ENCODE measurements around the gene TYR. TPM values are rescaled to one million over a fixed set of nuclear protein-coding genes. Genes with fewer than 3 reads are reported as not detected.
"Not testable (repeated sequence)": the region's sequence is repeated elsewhere in the genome, so short reads cannot be mapped to it uniquely, and the experiment has no call there.

Gene TYR
- total RNA-seq, 2 experiments from 2014 or later: not detected

GRCh38 chr11:89201138-89201537 lies 23.5 kb downstream of the TYR start:
- ATAC-seq: no peak
- CTCF ChIA-PET: no interaction called here

GRCh38 chr11:89203814-89204213 lies 26.1 kb downstream of the TYR start:
- no peak overlapping the region for H3K27ac Mint-ChIP-seq
- H3K4me1 Mint-ChIP-seq (ENCODE audit: low read depth): no peaks in the 10 kb centered on the region
- ChIA-PET POLR2A (no interaction called here), CTCF (no interaction called here)
- DNase-seq (no peak), ATAC-seq (no peak)
- H3K9me3 Mint-ChIP-seq (ENCODE audit: insufficient read depth): no peaks in the 10 kb centered on the region
- H3K4me3 Mint-ChIP-seq: no peak overlapping the region
- no peaks in the 10 kb centered on the region for H3K36me3 Mint-ChIP-seq (ENCODE audit: low read depth)
- no peaks in the 10 kb centered on the region for H3K27me3 Mint-ChIP-seq (ENCODE audit: low read depth)

More at GRCh38 chr11:89201138-89201537, 23.5 kb downstream of the TYR start:
- no peak overlapping the region for H3K27ac Mint-ChIP-seq
- no peaks in the 10 kb centered on the region for H3K36me3 Mint-ChIP-seq (ENCODE audit: low read depth)
- POLR2A ChIA-PET: no interaction called here
- no peak for DNase-seq
- H3K9me3 Mint-ChIP-seq (ENCODE audit: insufficient read depth): no peaks in the 10 kb centered on the region
- H3K27me3 Mint-ChIP-seq (ENCODE audit: low read depth): no peaks in the 10 kb centered on the region
- H3K4me1 Mint-ChIP-seq (ENCODE audit: low read depth): no peaks in the 10 kb centered on the region
- H3K4me3 Mint-ChIP-seq: no peak overlapping the region

- ATAC-seq (no peak), DNase-seq (no peak)
- no peak overlapping the region for H3K4me3 Mint-ChIP-seq
- H3K27me3 Mint-ChIP-seq (ENCODE audit: low read depth): no peaks in the 10 kb centered on the region
- H3K9me3 Mint-ChIP-seq (ENCODE audit: insufficient read depth): no peaks in the 10 kb centered on the region
- no peak overlapping the region for H3K27ac Mint-ChIP-seq
- no peaks in the 10 kb centered on the region for H3K4me1 Mint-ChIP-seq (ENCODE audit: low read depth)
- no peaks in the 10 kb centered on the region for H3K36me3 Mint-ChIP-seq (ENCODE audit: low read depth)
- POLR2A ChIA-PET: no interaction called here
- CTCF ChIA-PET: no interaction called here
Observed at GRCh38 chr11:89205378-89205777, 27.7 kb downstream of the TYR start.

- Mint-ChIP-seq H3K9me3 (ENCODE audit: insufficient read depth) (no peaks in the 10 kb centered on the region), H3K27me3 (ENCODE audit: low read depth) (no peaks in the 10 kb centered on the region), H3K4me1 (ENCODE audit: low read depth) (no peaks in the 10 kb centered on the region), H3K36me3 (ENCODE audit: low read depth) (no peaks in the 10 kb centered on the region), H3K4me3 (no peak overlapping the region), H3K27ac (no peak overlapping the region)
- no peak for ATAC-seq
- ChIA-PET POLR2A (no interaction called here), CTCF (no interaction called here)
- DNase-seq: no peak
Observed at GRCh38 chr11:89220684-89221339, 43.1 kb downstream of the TYR start.

- Mint-ChIP-seq H3K4me1 (ENCODE audit: low read depth) (no peaks in the 10 kb centered on the region), H3K27ac (no peak overlapping the region), H3K9me3 (ENCODE audit: insufficient read depth) (no peaks in the 10 kb centered on the region), H3K36me3 (ENCODE audit: low read depth) (no peaks in the 10 kb centered on the region), H3K27me3 (ENCODE audit: low read depth) (no peaks in the 10 kb centered on the region), H3K4me3 (no peak overlapping the region)
- ChIA-PET CTCF (no interaction called here), POLR2A (no interaction called here)
- no peak for DNase-seq
- ATAC-seq: no peak
Observed at GRCh38 chr11:89235083-89235482, 57.4 kb downstream of the TYR start.

- DNase-seq: no peak
- POLR2A ChIA-PET: no interaction called here
- Mint-ChIP-seq H3K9me3 (ENCODE audit: insufficient read depth) (no peaks in the 10 kb centered on the region), H3K27me3 (ENCODE audit: low read depth) (no peaks in the 10 kb centered on the region), H3K4me3 (no peak overlapping the region), H3K27ac (no peak overlapping the region), H3K4me1 (ENCODE audit: low read depth) (no peaks in the 10 kb centered on the region), H3K36me3 (ENCODE audit: low read depth) (no peaks in the 10 kb centered on the region)
- no peak for ATAC-seq
- CTCF ChIA-PET: no interaction called here
Observed at GRCh38 chr11:89235976-89236375, 58.3 kb downstream of the TYR start.

GRCh38 chr11:89247007-89247406 lies 69.3 kb downstream of the TYR start:
- H3K9me3 Mint-ChIP-seq (ENCODE audit: insufficient read depth); POLR2A ChIA-PET; H3K27me3 Mint-ChIP-seq (ENCODE audit: low read depth); H3K27ac Mint-ChIP-seq; CTCF ChIA-PET; DNase-seq; ATAC-seq; H3K4me3 Mint-ChIP-seq; H3K4me1 Mint-ChIP-seq (ENCODE audit: low read depth); H3K36me3 Mint-ChIP-seq (ENCODE audit: low read depth): not testable (repeated sequence)

GRCh38 chr11:89249196-89249595 lies 71.5 kb downstream of the TYR start:
- no peaks in the 10 kb centered on the region for H3K36me3 Mint-ChIP-seq (ENCODE audit: low read depth)
- ATAC-seq (no peak), DNase-seq (no peak)
- POLR2A ChIA-PET: no interaction called here
- no peaks in the 10 kb centered on the region for H3K4me1 Mint-ChIP-seq (ENCODE audit: low read depth)
- H3K4me3 Mint-ChIP-seq: no peak overlapping the region
- H3K9me3 Mint-ChIP-seq (ENCODE audit: insufficient read depth): no peaks in the 10 kb centered on the region
- no peaks in the 10 kb centered on the region for H3K27me3 Mint-ChIP-seq (ENCODE audit: low read depth)
- H3K27ac Mint-ChIP-seq: no peak overlapping the region
- CTCF ChIA-PET: no interaction called here

GRCh38 chr11:89261483-89261882 lies 83.8 kb downstream of the TYR start:
- H3K9me3 Mint-ChIP-seq (ENCODE audit: insufficient read depth); H3K27ac Mint-ChIP-seq; H3K4me1 Mint-ChIP-seq (ENCODE audit: low read depth); H3K36me3 Mint-ChIP-seq (ENCODE audit: low read depth); CTCF ChIA-PET; POLR2A ChIA-PET; ATAC-seq; DNase-seq; H3K4me3 Mint-ChIP-seq; H3K27me3 Mint-ChIP-seq (ENCODE audit: low read depth): not testable (repeated sequence)

GRCh38 chr11:89267660-89268302 lies 90.1 kb downstream of the TYR start:
- CTCF ChIA-PET: no interaction called here
- POLR2A ChIA-PET: no interaction called here
- Mint-ChIP-seq H3K9me3 (ENCODE audit: insufficient read depth) (no peaks in the 10 kb centered on the region), H3K27me3 (ENCODE audit: low read depth) (no peaks in the 10 kb centered on the region), H3K4me3 (no peak overlapping the region), H3K4me1 (ENCODE audit: low read depth) (no peaks in the 10 kb centered on the region), H3K27ac (no peak overlapping the region), H3K36me3 (ENCODE audit: low read depth) (no peaks in the 10 kb centered on the region)
- DNase-seq (no peak), ATAC-seq (no peak)

- CTCF ChIA-PET; H3K9me3 Mint-ChIP-seq (ENCODE audit: insufficient read depth); H3K36me3 Mint-ChIP-seq (ENCODE audit: low read depth); H3K4me3 Mint-ChIP-seq; POLR2A ChIA-PET; H3K27me3 Mint-ChIP-seq (ENCODE audit: low read depth); ATAC-seq; H3K27ac Mint-ChIP-seq; DNase-seq; H3K4me1 Mint-ChIP-seq (ENCODE audit: low read depth): not testable (repeated sequence)
Observed at GRCh38 chr11:89272540-89273088, 94.9 kb downstream of the TYR start.

- DNase-seq; H3K4me1 Mint-ChIP-seq (ENCODE audit: low read depth); CTCF ChIA-PET; H3K27me3 Mint-ChIP-seq (ENCODE audit: low read depth); H3K27ac Mint-ChIP-seq; ATAC-seq; H3K9me3 Mint-ChIP-seq (ENCODE audit: insufficient read depth); H3K4me3 Mint-ChIP-seq; H3K36me3 Mint-ChIP-seq (ENCODE audit: low read depth); POLR2A ChIA-PET: not testable (repeated sequence)
Observed at GRCh38 chr11:89273220-89273619, 95.5 kb downstream of the TYR start.

- ATAC-seq (no peak), DNase-seq (no peak)
- H3K9me3 Mint-ChIP-seq (ENCODE audit: insufficient read depth): no peaks in the 10 kb centered on the region
- H3K4me3 Mint-ChIP-seq: no peak overlapping the region
- no peak overlapping the region for H3K27ac Mint-ChIP-seq
- CTCF ChIA-PET: no interaction called here
- no peaks in the 10 kb centered on the region for H3K27me3 Mint-ChIP-seq (ENCODE audit: low read depth)
- no peaks in the 10 kb centered on the region for H3K36me3 Mint-ChIP-seq (ENCODE audit: low read depth)
- POLR2A ChIA-PET: no interaction called here
- no peaks in the 10 kb centered on the region for H3K4me1 Mint-ChIP-seq (ENCODE audit: low read depth)
Observed at GRCh38 chr11:89275966-89276365, 98.3 kb downstream of the TYR start.
